IMR-90 (cell line): Measurements from ENCODE around the gene PPP1R27. TPM values are rescaled to one million over a fixed set of nuclear protein-coding genes. Genes with fewer than 3 reads are reported as not detected.

Source experiments
- ATAC-seq: fragments of 200-7000 bp; cut with Tn5 transposase; 2 replicates; pipeline ENCODE4 v1.9.1; 2020; ENCODE audit warnings: low read depth, mild to moderate bottlenecking, moderate library complexity
- BruUV-seq: library from RNA; stranded (reverse); fragments of 400-500 nt; replicated peaks from 2 replicates; lab custom pipeline; 2021; lab: Mats Ljungman, UMichigan
- CTCF ChIA-PET: fragments of 300-600 bp; formaldehyde crosslinking; extraction: SDS; loops from one replicate; lab custom pipeline; 2021; ENCODE audit warnings: antibody characterized with exemption; lab: Yijun Ruan, JAX
- POLR2A ChIA-PET: fragments of 300-600 bp; sonication (Branson Sonifier 250); formaldehyde crosslinking; loops from one replicate; lab custom pipeline; 2022; ENCODE audit warnings: antibody characterized with exemption; ENCODE audit not compliant: unreplicated experiment; lab: Charles Lee
- DNase-seq: peaks from one replicate; pipeline ENCODE4 v3.0.0; 2013
- H2AFZ ChIP-seq: replicated peaks from 2 replicates; pipeline ENCODE3; 2013; ENCODE audit warnings: low read length, mild to moderate bottlenecking; ENCODE audit not compliant: poor library complexity
- H2AK5ac ChIP-seq: 2 replicates; pipeline ENCODE4 v1.6.1; 2013; ENCODE audit warnings: low read depth, low read length, inconsistent platforms
- H2AK9ac ChIP-seq: replicated peaks from 2 replicates; pipeline ENCODE3; 2013; ENCODE audit warnings: mild to moderate bottlenecking, low read depth, low read length, moderate library complexity; ENCODE audit not compliant: poor library complexity
- H2BK120ac ChIP-seq: 2 replicates; pipeline ENCODE4 v1.6.1; 2013; ENCODE audit warnings: low read depth, low read length, inconsistent platforms
- H2BK15ac ChIP-seq: 3 replicates; pipeline ENCODE4 v1.6.1; 2013; ENCODE audit warnings: low read depth, low read length, inconsistent platforms
- H2BK20ac ChIP-seq: 2 replicates; pipeline ENCODE4 v1.6.1; 2013; ENCODE audit warnings: low read depth, mild to moderate bottlenecking, inconsistent platforms, low read length, moderate library complexity
- H2BK5ac ChIP-seq: 2 replicates; pipeline ENCODE4 v1.6.1; 2013; ENCODE audit warnings: mild to moderate bottlenecking, low read depth, low read length, inconsistent platforms; ENCODE audit not compliant: poor library complexity, severe bottlenecking
- H3K14ac ChIP-seq: replicated peaks from 2 replicates; pipeline ENCODE4 v1.6.1; 2013; ENCODE audit warnings: low read depth, low read length, inconsistent platforms
- H3K18ac ChIP-seq: 2 replicates; pipeline ENCODE4 v1.6.1; 2013; ENCODE audit warnings: low read depth, low read length, control low read depth
- H3K23ac ChIP-seq: 2 replicates; pipeline ENCODE4 v1.6.1; 2013; ENCODE audit warnings: low read depth, low read length, inconsistent platforms
- H3K27ac ChIP-seq: 2 replicates; pipeline ENCODE4 v1.5.1; 2013; ENCODE audit warnings: mild to moderate bottlenecking, control low read depth, low read length; ENCODE audit not compliant: insufficient read depth
- H3K27me3 ChIP-seq: 2 replicates; pipeline ENCODE4 v1.6.1; 2013; ENCODE audit warnings: low read length; ENCODE audit not compliant: control insufficient read depth, insufficient read depth
- H3K36me3 ChIP-seq: 2 replicates; pipeline ENCODE4 v1.6.1; 2013; ENCODE audit warnings: low read length, mixed read lengths; ENCODE audit not compliant: control insufficient read depth, insufficient read depth
- H3K4ac ChIP-seq: 2 replicates; pipeline ENCODE4 v1.6.1; 2013; ENCODE audit warnings: low read depth, low read length, inconsistent platforms
- H3K4me1 ChIP-seq: 2 replicates; pipeline ENCODE4 v1.6.1; 2013; ENCODE audit warnings: low read length, mixed read lengths; ENCODE audit not compliant: control insufficient read depth, insufficient read depth
- H3K4me2 ChIP-seq: 2 replicates; pipeline ENCODE4 v1.6.1; 2013; ENCODE audit warnings: low read depth, mild to moderate bottlenecking, control low read depth, low read length, moderate library complexity
- H3K4me3 ChIP-seq: 2 replicates; pipeline ENCODE4 v1.5.1; 2013; ENCODE audit warnings: low read depth, mild to moderate bottlenecking, control low read depth, low read length, moderate library complexity; ENCODE audit not compliant: insufficient read depth
- H3K56ac ChIP-seq: 2 replicates; pipeline ENCODE4 v1.6.1; 2013; ENCODE audit warnings: low read length, inconsistent platforms; ENCODE audit not compliant: insufficient read depth; ENCODE audit errors: extremely low read depth
- H3K79me1 ChIP-seq, 2 experiments: 2 replicates each; pipeline ENCODE4 v1.6.1; 2013; ENCODE audit warnings: low read length in 2 of 2, inconsistent platforms in 1 of 2, low read depth in 1 of 2
- H3K9ac ChIP-seq: 2 replicates; pipeline ENCODE4 v1.6.1; 2013; ENCODE audit warnings: low read depth, low read length, control low read depth
- H3K9me1 ChIP-seq: 2 replicates; pipeline ENCODE4 v1.6.1; 2013; ENCODE audit warnings: low read length, inconsistent platforms; ENCODE audit not compliant: insufficient read depth
- H3K9me3 ChIP-seq: 2 replicates; pipeline ENCODE4 v1.6.1; 2013; ENCODE audit warnings: low read length; ENCODE audit not compliant: control insufficient read depth, insufficient read depth
- H4K20me1 ChIP-seq: 2 replicates; pipeline ENCODE4 v1.6.1; 2013; ENCODE audit warnings: low read length, inconsistent platforms; ENCODE audit not compliant: insufficient read depth
- H4K5ac ChIP-seq: 2 replicates; pipeline ENCODE4 v1.6.1; 2013; ENCODE audit warnings: mild to moderate bottlenecking, low read depth, low read length, control low read depth
- H4K8ac ChIP-seq, 2 experiments: 2 replicates each; pipeline ENCODE4 v1.6.1; 2013; ENCODE audit warnings: low read depth in 2 of 2, low read length in 2 of 2, control low read depth in 1 of 2, inconsistent platforms in 1 of 2
- H4K91ac ChIP-seq: 2 replicates; pipeline ENCODE4 v1.6.1; 2013; ENCODE audit warnings: low read depth, low read length, inconsistent platforms; ENCODE audit not compliant: insufficient read depth
- CHD1 ChIP-seq: IDR thresholded peaks from 2 replicates; pipeline ENCODE4 v1.6.1; 2012; ENCODE audit warnings: low read depth, low read length, improper control_type of control experiment
- ELK1 ChIP-seq: fragments of 150-350 bp; IDR thresholded peaks from 2 replicates; pipeline ENCODE4 v1.6.1; 2016; ENCODE audit warnings: low read depth, mild to moderate bottlenecking, low read length, moderate library complexity, borderline replicate concordance
- MAZ ChIP-seq: IDR thresholded peaks from 2 replicates; pipeline ENCODE4 v1.6.1; 2012; ENCODE audit warnings: low read depth, mild to moderate bottlenecking, low read length, improper control_type of control experiment, moderate library complexity, borderline replicate concordance
- MXI1 ChIP-seq: IDR thresholded peaks from 2 replicates; pipeline ENCODE4 v1.6.1; 2012; ENCODE audit warnings: low read depth, mild to moderate bottlenecking, low read length, moderate library complexity, borderline replicate concordance
- POLR2A ChIP-seq: IDR thresholded peaks from 2 replicates; pipeline ENCODE4 v1.6.1; 2012; ENCODE audit warnings: mild to moderate bottlenecking, low read depth, low read length
- RAD21 ChIP-seq: IDR thresholded peaks from 2 replicates; pipeline ENCODE4 v1.6.1; 2012; ENCODE audit warnings: low read length, improper control_type of control experiment
- SMC3 ChIP-seq: fragments of 150-350 bp; IDR thresholded peaks from 2 replicates; pipeline ENCODE4 v1.6.1; 2016; ENCODE audit warnings: low read depth, mild to moderate bottlenecking, antibody characterized with exemption, low read length, moderate library complexity
- WGBS, 2 experiments: methylation state at CpG; one replicate each; pipeline versions ENCODE4 v1.1.5 to v1.1.7; 2013; ENCODE audit warnings: missing lambda C conversion rate in 2 of 2; ENCODE audit not compliant: insufficient read length in 1 of 2; ENCODE audit errors: extremely low coverage in 2 of 2; 5-methylcytosine and 5-hydroxymethylcytosine counted together
- dilution Hi-C: fragments of 300-500 bp; cut with HindIII; formaldehyde crosslinking; loops from one replicate; pipeline ENCODE4 v1.14.3; 2018; ENCODE audit warnings: low sequenced_read_pairs; ENCODE audit not compliant: unreplicated experiment
- in situ Hi-C: fragments of 300-500 bp; cut with MboI; formaldehyde crosslinking; loops from 3 replicates; pipeline ENCODE4 v1.14.3; 2019; ENCODE audit warnings: low sequenced_read_pairs, inconsistent platforms, mixed read lengths
- intact Hi-C: fragments of 100-400 bp; cut with micrococcal nuclease; formaldehyde crosslinking; loops from 2 replicates; pipeline ENCODE4 v1.10.0; 2022
- polyA plus RNA-seq, 3 experiments: library from polyadenylated mRNA; depleted of rRNA; stranded (reverse); fragments of >200 nt; gene quantifications; 2 replicates each; pipeline ENCODE4 v1.2.3, GENCODE V29; 2012; ENCODE audit warnings: low replicate concordance in 1 of 3
- total RNA-seq: library from RNA; depleted of rRNA; stranded (reverse); fragments of >200 nt; gene quantifications from 2 replicates; pipeline ENCODE4 v1.2.3, GENCODE V29; 2012

Gene PPP1R27
- total and polyA plus RNA-seq, 2 of the 4 experiments (the other 2 are of a cell fraction): 0.21 TPM; not detected in 1

DNA sequence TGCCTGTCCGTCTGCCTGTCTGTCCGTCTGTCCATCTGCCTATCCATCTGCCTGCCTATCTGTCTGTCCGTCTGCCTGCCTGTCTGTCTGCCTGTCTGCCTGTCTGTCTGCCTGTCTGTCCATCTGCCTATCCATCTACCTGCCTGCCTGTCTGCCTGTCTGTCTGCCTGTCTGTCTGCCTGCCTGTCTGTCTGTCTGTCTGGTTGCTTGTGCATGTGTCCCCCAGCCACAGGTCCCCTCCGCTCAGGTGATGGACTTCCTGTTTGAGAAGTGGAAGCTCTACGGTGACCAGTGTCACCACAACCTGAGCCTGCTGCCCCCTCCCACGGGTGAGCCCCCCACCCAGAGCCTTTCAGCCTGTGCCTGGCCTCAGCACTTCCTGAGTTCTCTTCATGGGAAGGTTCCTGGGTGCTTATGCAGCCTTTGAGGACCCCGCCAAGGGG is 25.3 kb downstream of the PPP1R27 start:
- H4K5ac ChIP-seq: no peak overlapping the region

More for the DNA sequence above, 25.3 kb downstream of the PPP1R27 start:
- in situ Hi-C loops (no loop called here), intact Hi-C loops (no loop called here), dilution Hi-C loops (no loop called here)
- Histone ChIP-seq H4K8ac (no peak overlapping the region), H3K27ac (no peak overlapping the region), H3K14ac (no peak overlapping the region), H2BK15ac (no peak overlapping the region), H3K27me3 (peaks cover 52% of the 10 kb centered on the region), H3K4ac (no peak overlapping the region), H3K4me1 (no peaks in the 10 kb centered on the region), H2BK120ac (no peak overlapping the region), H2AK9ac (peak overlapping the region; percentile 55), H3K56ac (no peak overlapping the region), H3K23ac (no peak overlapping the region), H3K79me1 (no peaks in the 10 kb centered on the region), H2AFZ (no peak overlapping the region), H2BK5ac (no peak overlapping the region), H4K91ac (no peak overlapping the region), H3K4me2 (no peak overlapping the region), H2AK5ac (no peak overlapping the region), H3K9me3 (peaks cover 3% of the 10 kb centered on the region; the same call in 1 of the 2 replicates), H3K4me3 (no peak overlapping the region), H3K9me1 (no peaks in the 10 kb centered on the region), H2BK20ac (no peak overlapping the region), H3K36me3 (no peaks in the 10 kb centered on the region), H3K9ac (no peak overlapping the region), H3K18ac (no peak overlapping the region), H4K20me1 (no peaks in the 10 kb centered on the region)
- CTCF ChIA-PET: no interaction called here
- BruUV-seq: no TSS peak
- ATAC-seq (no peak), DNase-seq (no peak)
- no peak for TF ChIP-seq ELK1
- TF ChIP-seq RAD21: no peak
- no peak for TF ChIP-seq POLR2A
- TF ChIP-seq SMC3: no peak
- TF ChIP-seq CHD1: no peak
- no peak for TF ChIP-seq MXI1
- no peak for TF ChIP-seq MAZ
- 70% methylated on average over 7 of the region's 7 CpGs; no CpG with 5 or more reads in 1 of the 2 experiments for WGBS, 2 experiments
- POLR2A ChIA-PET: no interaction called here
